Keratinocyte (primary cell): Measurements from ENCODE around the gene RPS3A. TPM values are rescaled to one million over a fixed set of nuclear protein-coding genes. Genes with fewer than 3 reads are reported as not detected.

Experiments
- DNase-seq: peaks from one replicate; pipeline ENCODE4 v3.0.0-alpha.2; 2011; ENCODE audit warnings: low read depth, missing footprints, low spot score
- FAIRE-seq: peaks from 2 replicates; lab custom pipeline; 2011; peaks lifted over from hg19 to GRCh38; lab: Jason Lieb, UNC
- H2AFZ ChIP-seq: 2 replicates; pipeline ENCODE4 v1.6.0; 2012; ENCODE audit warnings: low read length, control low read depth, inconsistent platforms; ENCODE audit not compliant: control insufficient read depth
- H3K27ac ChIP-seq: 2 replicates; pipeline ENCODE4 v1.5.1; 2011; ENCODE audit warnings: low read length; ENCODE audit not compliant: control insufficient read depth, insufficient read depth
- H3K27me3 ChIP-seq: 3 replicates; pipeline ENCODE4 v1.6.0; 2011; ENCODE audit warnings: low read length; ENCODE audit not compliant: control insufficient read depth, insufficient read depth; ENCODE audit errors: extremely low read depth
- H3K36me3 ChIP-seq, 2 experiments: 2 replicates in 1 of 2; 3 replicates in 1 of 2; pipeline ENCODE4 v1.5.1; 2011; ENCODE audit warnings: low read length in 2 of 2, mild to moderate bottlenecking in 1 of 2; ENCODE audit not compliant: control insufficient read depth in 2 of 2, insufficient read depth in 2 of 2; ENCODE audit errors: extremely low read depth in 1 of 2
- H3K4me1 ChIP-seq: 3 replicates; pipeline ENCODE4 v1.5.1; 2011; ENCODE audit warnings: low read length; ENCODE audit not compliant: control insufficient read depth, insufficient read depth; ENCODE audit errors: extremely low read depth
- H3K4me2 ChIP-seq: 3 replicates; pipeline ENCODE4 v1.6.0; 2011; ENCODE audit warnings: low read depth, low read length; ENCODE audit not compliant: control insufficient read depth, insufficient read depth; ENCODE audit errors: extremely low read depth
- H3K4me3 ChIP-seq, 3 experiments: fragments of 200-600 bp in 1 of 3; sonication (generic) in 1 of 3; 2 replicates in 2 of 3; 3 replicates in 1 of 3; pipeline ENCODE4 v1.5.1; 2011 to 2016; ENCODE audit warnings: low read length in 3 of 3, mild to moderate bottlenecking in 3 of 3, control low read depth in 2 of 3, inconsistent platforms in 1 of 3, low read depth in 1 of 3, mixed read lengths in 1 of 3, mixed run types in 1 of 3, moderate library complexity in 1 of 3; ENCODE audit not compliant: control insufficient read depth in 2 of 3, insufficient read depth in 2 of 3; ENCODE audit errors: extremely low read depth in 1 of 3
- H3K79me2 ChIP-seq: 2 replicates; pipeline ENCODE4 v1.6.0; 2012; ENCODE audit warnings: low read length; ENCODE audit not compliant: control insufficient read depth, insufficient read depth
- H3K9ac ChIP-seq: 3 replicates; pipeline ENCODE4 v1.6.0; 2011; ENCODE audit warnings: low read length; ENCODE audit not compliant: control insufficient read depth, insufficient read depth; ENCODE audit errors: extremely low read depth
- H3K9me1 ChIP-seq: 3 replicates; pipeline ENCODE4 v1.6.0; 2011; ENCODE audit warnings: low read length; ENCODE audit not compliant: control insufficient read depth, insufficient read depth; ENCODE audit errors: extremely low read depth
- H3K9me3 ChIP-seq: 2 replicates; pipeline ENCODE4 v1.5.1; 2012; ENCODE audit warnings: low read depth, low read length; ENCODE audit not compliant: control insufficient read depth
- H4K20me1 ChIP-seq: 3 replicates; pipeline ENCODE4 v1.6.0; 2011; ENCODE audit warnings: low read length; ENCODE audit not compliant: control insufficient read depth, insufficient read depth; ENCODE audit errors: extremely low read depth
- CTCF ChIP-seq, 3 experiments: IDR thresholded peaks in 1 of 3; conservative IDR thresholded peaks in 1 of 3; optimal IDR thresholded peaks in 1 of 3; 2 replicates in 2 of 3; 3 replicates in 1 of 3; pipeline versions ENCODE3 to v1.5.1; 2011; ENCODE audit warnings: low read length in 3 of 3, mild to moderate bottlenecking in 3 of 3, moderate library complexity in 2 of 3, control low read depth in 1 of 3, inconsistent platforms in 1 of 3; ENCODE audit not compliant: insufficient read depth in 2 of 3; ENCODE audit errors: extremely low read depth in 1 of 3
- EZH2 ChIP-seq: IDR thresholded peaks from one replicate; pipeline ENCODE4 v1.6.1; 2012; ENCODE audit warnings: inconsistent platforms, mild to moderate bottlenecking, low read length, moderate library complexity
- dilution Hi-C: fragments of 300-500 bp; cut with MboI; formaldehyde crosslinking; loops from one replicate; pipeline ENCODE4 v1.7.0; 2020; ENCODE audit warnings: low sequenced_read_pairs; ENCODE audit not compliant: extremely low pct_ligation_motif_present
- polyA plus RNA-seq, 5 experiments: library from polyadenylated mRNA; depleted of rRNA in 3 of 5; stranded (reverse) in 3 of 5; stranded (forward) in 1 of 5; unstranded in 1 of 5; fragments of >200 nt; gene quantifications; 1 replicate in 1 of 5; 2 replicates in 3 of 5; 3 replicates in 1 of 5; pipeline versions ENCODE4 v1.2.1 to v1.2.3, GENCODE V29; 2011 to 2012; ENCODE audit warnings: missing spikeins in 2 of 5, low read depth in 1 of 5, low replicate concordance in 1 of 5

RPS3A gene
- polyA plus RNA-seq, 1 donor (not counting 4 experiments of a cell fraction or from before 2014, with no cell fraction given) = 3,377 TPM

DNA sequence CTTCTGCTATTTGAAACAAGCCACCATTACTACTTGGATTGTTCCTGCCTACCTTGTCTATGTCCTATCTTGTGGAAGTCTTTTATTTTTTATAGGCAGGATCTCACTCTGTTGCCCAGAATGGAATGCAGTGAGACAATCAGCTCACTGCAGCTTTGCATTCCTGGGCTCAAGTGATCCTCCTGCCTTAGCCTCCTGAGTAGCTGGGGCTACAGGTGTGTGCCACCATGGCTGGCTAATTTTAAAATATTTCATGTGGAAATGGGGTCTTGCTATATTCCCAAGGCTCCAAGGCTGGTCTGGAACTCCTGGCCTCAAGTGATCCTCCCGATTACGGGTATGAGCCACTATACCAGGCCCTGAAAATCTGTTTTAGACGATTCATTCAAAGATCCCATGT, 7.6 kb downstream of the RPS3A start:
- H2AFZ ChIP-seq = no peak overlapping the region
- peaks cover 15% of the 10 kb centered on the region for H4K20me1 ChIP-seq
- dilution Hi-C loops = no loop called here
- TF ChIP-seq CTCF (optimal IDR thresholded peaks at IDR 0.05 in 1 of 3, IDR thresholded peaks at IDR 0.05 in 1 of 3, conservative IDR thresholded peaks at IDR 0.05 in 1 of 3; ENCODE audit: extremely low read depth in 1 of 3, insufficient read depth in 2 of 3, low read length in 3 of 3) (no peak), EZH2 (no peak)
- H3K4me2 ChIP-seq = no peak overlapping the region
- H3K9me1 ChIP-seq = no peaks in the 10 kb centered on the region
- H3K79me2 ChIP-seq = peaks cover 13% of the 10 kb centered on the region
- no peaks in the 10 kb centered on the region for H3K4me1 ChIP-seq
- DNase-seq (no peak), FAIRE-seq (no peak)
- peaks cover 20 to 37% of the 10 kb centered on the region in 2 experiments for H3K36me3 ChIP-seq
- H3K27me3 ChIP-seq = no peaks in the 10 kb centered on the region
- H3K4me3 ChIP-seq = no peak overlapping the region
- H3K9me3 ChIP-seq = no peaks in the 10 kb centered on the region
- H3K9ac ChIP-seq = no peak overlapping the region
- no peak overlapping the region for H3K27ac ChIP-seq

GRCh38 chr4:151110236-151110635, 10.8 kb downstream of the RPS3A start:
- no peak overlapping the region for H3K4me2 ChIP-seq
- no peak for FAIRE-seq
- TF ChIP-seq CTCF (optimal IDR thresholded peaks at IDR 0.05 in 1 of 3, IDR thresholded peaks at IDR 0.05 in 1 of 3, conservative IDR thresholded peaks at IDR 0.05 in 1 of 3; ENCODE audit: extremely low read depth in 1 of 3, insufficient read depth in 2 of 3, low read length in 3 of 3) = no peak
- no peak for TF ChIP-seq EZH2
- no peaks in the 10 kb centered on the region for H3K79me2 ChIP-seq
- H3K9me1 ChIP-seq = peaks cover 3% of the 10 kb centered on the region
- dilution Hi-C loops = no loop called here
- peaks cover 3% of the 10 kb centered on the region for H4K20me1 ChIP-seq
- no peak overlapping the region for H3K27ac ChIP-seq
- H2AFZ ChIP-seq = no peak overlapping the region
- H3K9ac ChIP-seq = no peak overlapping the region
- H3K4me3 ChIP-seq = no peak overlapping the region
- no peaks in the 10 kb centered on the region for H3K9me3 ChIP-seq
- no peaks in the 10 kb centered on the region for H3K27me3 ChIP-seq
- no peaks in the 10 kb centered on the region for H3K4me1 ChIP-seq
- DNase-seq = no peak
- H3K36me3 ChIP-seq = peaks cover 15 to 26% of the 10 kb centered on the region in 2 experiments
